SK-N-SH (cell line): ENCODE results near the gene CRELD2. TPM values are rescaled to one million over a fixed set of nuclear protein-coding genes. Genes with fewer than 3 reads are reported as not detected.

Experiments used
- CTCF ChIA-PET: fragments of 300-600, 350-600 bp; formaldehyde crosslinking; extraction: SDS; loops from one replicate; lab custom pipeline; 2021; lab: Yijun Ruan, JAX
- POLR2A ChIA-PET: fragments of 350-600 bp; sonication (Branson Sonifier 250); formaldehyde crosslinking; extraction: SDS; loops from one replicate; lab custom pipeline; 2020; ENCODE audit warnings: antibody characterized with exemption, inconsistent platforms; lab: Yijun Ruan, JAX
- DNase-seq: peaks from one replicate; pipeline ENCODE4 v3.0.0; 2012
- H2AFZ ChIP-seq: fragments of 200-600 bp; sonication (generic); 2 replicates; pipeline ENCODE4 v1.8.1; 2016; ENCODE audit warnings: antibody characterized with exemption, mild to moderate bottlenecking, low read depth
- H3F3A ChIP-seq: fragments of 200-600 bp; sonication (generic); replicated peaks from 2 replicates; pipeline ENCODE3; 2016; ENCODE audit warnings: antibody characterized with exemption, mild to moderate bottlenecking; ENCODE audit not compliant: insufficient read depth
- H3K27ac ChIP-seq, 2 experiments: fragments of 200-500 bp in 1 of 2; fragments of 200-600 bp in 1 of 2; sonication (Bioruptor generic) in 1 of 2; sonication (generic), shearing (Covaris generic) in 1 of 2; 2 replicates each; pipeline versions ENCODE4 v1.5.1 to v1.6.1; 2014 to 2016; ENCODE audit warnings: low read depth in 2 of 2, inconsistent platforms in 1 of 2, low read length in 1 of 2, mild to moderate bottlenecking in 1 of 2, mixed read lengths in 1 of 2
- H3K27me3 ChIP-seq: fragments of 200-600 bp; sonication (generic), shearing (Covaris generic); 2 replicates; pipeline ENCODE4 v1.6.1; 2016; ENCODE audit warnings: mixed run types; ENCODE audit not compliant: insufficient read depth
- H3K36me3 ChIP-seq, 2 experiments: fragments of 200-500 bp in 1 of 2; fragments of 200-600 bp in 1 of 2; sonication (Bioruptor generic) in 1 of 2; sonication (generic) in 1 of 2; replicated peaks in 1 of 2; 2 replicates each; pipeline versions ENCODE3 to v1.5.1; 2014 to 2016; ENCODE audit warnings: low read length in 1 of 2, mild to moderate bottlenecking in 1 of 2; ENCODE audit not compliant: insufficient read depth in 2 of 2, control insufficient read depth in 1 of 2
- H3K4me1 ChIP-seq, 2 experiments: fragments of 200-500 bp in 1 of 2; fragments of 200-600 bp in 1 of 2; sonication (Bioruptor generic) in 1 of 2; sonication (generic), shearing (Covaris generic) in 1 of 2; 2 replicates each; pipeline versions ENCODE4 v1.5.1 to v1.6.1; 2014 to 2016; ENCODE audit warnings: low read depth in 1 of 2, low read length in 1 of 2, mixed run types in 1 of 2; ENCODE audit not compliant: insufficient read depth in 2 of 2, control insufficient read depth in 1 of 2
- H3K4me2 ChIP-seq: fragments of 200-600 bp; sonication (generic), shearing (Covaris generic); 2 replicates; pipeline ENCODE4 v1.6.1; 2017; ENCODE audit warnings: mixed run types
- H3K4me3 ChIP-seq, 2 experiments: fragments of 200-500 bp in 1 of 2; fragments of 200-600 bp in 1 of 2; sonication (Bioruptor generic) in 1 of 2; sonication (generic), shearing (Covaris generic) in 1 of 2; 2 replicates each; pipeline versions ENCODE4 v1.5.1 to v1.8.1; 2014 to 2016; ENCODE audit warnings: low read depth in 2 of 2, inconsistent platforms in 1 of 2, low read length in 1 of 2, mild to moderate bottlenecking in 1 of 2, mixed read lengths in 1 of 2, moderate library complexity in 1 of 2
- H3K79me2 ChIP-seq: fragments of 200-600 bp; sonication (generic); 2 replicates; pipeline ENCODE4 v1.8.1; 2017; ENCODE audit warnings: mild to moderate bottlenecking; ENCODE audit not compliant: insufficient read depth
- H3K9ac ChIP-seq: fragments of 200-600 bp; sonication (generic); 2 replicates; pipeline ENCODE4 v1.6.1; 2017; ENCODE audit warnings: mixed run types
- H3K9me2 ChIP-seq: fragments of 200-600 bp; sonication (generic); 2 replicates; pipeline ENCODE4 v1.6.1; 2017; ENCODE audit warnings: mixed run types
- H3K9me3 ChIP-seq: fragments of 200-600 bp; sonication (generic); 2 replicates; pipeline ENCODE4 v1.6.1; 2017; ENCODE audit warnings: mixed run types, mild to moderate bottlenecking, moderate library complexity
- H4K20me1 ChIP-seq: fragments of 200-600 bp; sonication (generic); 2 replicates; pipeline ENCODE4 v1.6.1; 2017; ENCODE audit warnings: mild to moderate bottlenecking, mixed run types; ENCODE audit not compliant: insufficient read depth
- CTCF ChIP-seq: fragments of 200-600 bp; sonication (generic); IDR thresholded peaks from 2 replicates; pipeline ENCODE4 v1.6.1; 2017; ENCODE audit warnings: antibody characterized with exemption, mild to moderate bottlenecking, moderate library complexity
- ELF1 ChIP-seq: IDR thresholded peaks from 2 replicates; pipeline ENCODE4 v1.4.0; 2012
- EP300 ChIP-seq, 2 experiments: IDR thresholded peaks; 2 replicates each; pipeline versions ENCODE4 v1.4.0 to v1.6.1; 2012; ENCODE audit warnings: borderline replicate concordance in 1 of 2, low read depth in 1 of 2, low read length in 1 of 2
- EZH2phosphoT487 ChIP-seq: fragments of 200-600 bp; sonication (generic); IDR thresholded peaks from 2 replicates; pipeline ENCODE4 v1.6.1; 2017; ENCODE audit warnings: low read depth, mixed run types, mild to moderate bottlenecking, antibody characterized with exemption, moderate library complexity, borderline replicate concordance
- FOSL2 ChIP-seq: IDR thresholded peaks from 2 replicates; pipeline ENCODE4 v1.4.0; 2012; ENCODE audit warnings: low read depth, mild to moderate bottlenecking, moderate library complexity, borderline replicate concordance
- GABPA ChIP-seq: IDR thresholded peaks from 2 replicates; pipeline ENCODE4 v1.4.0; 2012; ENCODE audit warnings: low read depth, mild to moderate bottlenecking
- GATA2 ChIP-seq: sonication (generic); formaldehyde crosslinking; IDR thresholded peaks from 2 replicates; pipeline ENCODE4 v1.5.0; 2020; ENCODE audit warnings: mild to moderate bottlenecking, missing genetic modification reagents
- IRF3 ChIP-seq: fragments of 150-350 bp; IDR thresholded peaks from 2 replicates; pipeline ENCODE4 v1.6.1; 2016; ENCODE audit warnings: mild to moderate bottlenecking, low read depth, low read length
- JUND ChIP-seq: IDR thresholded peaks from 2 replicates; pipeline ENCODE4 v1.4.0; 2012
- NFIC ChIP-seq: IDR thresholded peaks from 2 replicates; pipeline ENCODE4 v1.4.0; 2012; ENCODE audit warnings: borderline replicate concordance
- NRF1 ChIP-seq: IDR thresholded peaks from 2 replicates; pipeline ENCODE4 v1.6.1; 2012; ENCODE audit warnings: low read depth, mild to moderate bottlenecking, low read length
- POLR2AphosphoS5 ChIP-seq: IDR thresholded peaks from 2 replicates; pipeline ENCODE4 v1.6.1; 2012; ENCODE audit warnings: low read depth, low read length
- RAD21 ChIP-seq: IDR thresholded peaks from 2 replicates; pipeline ENCODE4 v1.6.1; 2012; ENCODE audit warnings: mild to moderate bottlenecking, low read length
- REST ChIP-seq: IDR thresholded peaks from 2 replicates; pipeline ENCODE4 v1.6.1; 2012; ENCODE audit warnings: mild to moderate bottlenecking, low read depth, low read length, moderate library complexity
- SIN3A ChIP-seq: IDR thresholded peaks from 2 replicates; pipeline ENCODE4 v1.6.1; 2012; ENCODE audit warnings: low read depth, mild to moderate bottlenecking, low read length, moderate library complexity, borderline replicate concordance
- SMC3 ChIP-seq: IDR thresholded peaks from 2 replicates; pipeline ENCODE4 v1.6.1; 2012; ENCODE audit warnings: low read depth, low read length, improper control_type of control experiment
- TAF1 ChIP-seq: IDR thresholded peaks from 2 replicates; pipeline ENCODE4 v1.6.1; 2012; ENCODE audit warnings: low read depth, mild to moderate bottlenecking, low read length, moderate library complexity, borderline replicate concordance
- TCF12 ChIP-seq: IDR thresholded peaks from 2 replicates; pipeline ENCODE4 v1.4.0; 2012
- USF2 ChIP-seq: fragments of 150-350 bp; IDR thresholded peaks from 2 replicates; pipeline ENCODE4 v1.6.1; 2017; ENCODE audit warnings: antibody characterized with exemption, low read length, low read depth, borderline replicate concordance
- YY1 ChIP-seq: IDR thresholded peaks from 2 replicates; pipeline ENCODE4 v1.4.0; 2012; ENCODE audit warnings: low read depth, mild to moderate bottlenecking
- WGBS: methylation state at CpG from one replicate; pipeline ENCODE4 v1.1.6; 2017; ENCODE audit warnings: low lambda C conversion rate; 5-methylcytosine and 5-hydroxymethylcytosine counted together
- polyA plus RNA-seq, 3 experiments: library from polyadenylated mRNA; depleted of rRNA; stranded (reverse); fragments of >200 nt; gene quantifications; 2 replicates each; pipeline ENCODE4 v1.2.3, GENCODE V29; 2012
- TF ChIP-seq, protein P1 (sequence below): IDR thresholded peaks from 2 replicates; pipeline ENCODE4 v1.4.0; 2012; ENCODE audit warnings: low read depth

The CRELD2 gene
- polyA plus RNA-seq, 1 of the 3 experiments (the other 2 are of a cell fraction): 113 TPM

- TF ChIP-seq SMC3: no peak
Measured at GRCh38 chr22:49885281-49885680, 33.2 kb upstream of the CRELD2 start (continued).

GRCh38 chr22:49885881-49886280, 32.6 kb upstream of the CRELD2 start:
- no peak for TF ChIP-seq CTCF
- no peak for TF ChIP-seq JUND
- TF ChIP-seq REST: no peak
- TF ChIP-seq ELF1: no peak
- TF ChIP-seq, protein P1, sequence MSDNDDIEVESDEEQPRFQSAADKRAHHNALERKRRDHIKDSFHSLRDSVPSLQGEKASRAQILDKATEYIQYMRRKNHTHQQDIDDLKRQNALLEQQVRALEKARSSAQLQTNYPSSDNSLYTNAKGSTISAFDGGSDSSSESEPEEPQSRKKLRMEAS: no peak
- TF ChIP-seq FOSL2: no peak
- no peak for TF ChIP-seq IRF3
- no peak for TF ChIP-seq YY1
- TF ChIP-seq NRF1: no peak
- no peak for TF ChIP-seq POLR2AphosphoS5
- TF ChIP-seq TAF1: no peak
- no peak for TF ChIP-seq EZH2phosphoT487
- TF ChIP-seq GATA2 (CRISPR knock-in tag): no peak
- TF ChIP-seq USF2: no peak
- TF ChIP-seq EP300 (IDR thresholded peaks at IDR 0.05; ENCODE audit: borderline replicate concordance in 1 of 2, low read depth in 1 of 2, low read length in 1 of 2): no peak
- TF ChIP-seq GABPA: no peak
- no peak for TF ChIP-seq SIN3A
- no peak for TF ChIP-seq RAD21
- no peak for TF ChIP-seq TCF12
- TF ChIP-seq NFIC: no peak
- Histone ChIP-seq H3F3A (no peaks in the 10 kb centered on the region), H3K9ac (no peak overlapping the region), H4K20me1 (peaks cover 20% of the 10 kb centered on the region), H3K4me3 (no peak overlapping the region), H2AFZ (no peak overlapping the region), H3K36me3 (peaks cover 42 to 63% of the 10 kb centered on the region in 2 experiments), H3K79me2 (peaks cover 88% of the 10 kb centered on the region), H3K4me1 (no peaks in the 10 kb centered on the region; a peak in 1 of 4 replicates), H3K9me2 (no peaks in the 10 kb centered on the region), H3K9me3 (no peaks in the 10 kb centered on the region; the same call in 1 of the 2 replicates), H3K4me2 (no peak overlapping the region), H3K27ac (no peak overlapping the region), H3K27me3 (no peaks in the 10 kb centered on the region)
- CTCF ChIA-PET: no interaction called here
- WGBS: 97% methylated on average over 27 of the region's 35 CpGs
- POLR2A ChIA-PET: no interaction called here
- DNase-seq: no peak
